Retinal pigment epithelial cell (primary cell): ENCODE measurements around the gene SSB.
A peak's percentile ranks its signal among the peaks of the same experiment; 100 is the strongest.

Source experiments
- DNase-seq: peaks from one replicate; pipeline ENCODE4 v3.0.0-alpha.2; 2010; ENCODE audit warnings: low read depth
- H3K4me3 ChIP-seq: 2 replicates; pipeline ENCODE4 v1.5.1; 2011; ENCODE audit warnings: mild to moderate bottlenecking, low read length, control low read depth, moderate library complexity
- CTCF ChIP-seq: conservative IDR thresholded peaks from 2 replicates; pipeline ENCODE4 v1.5.1; 2011; ENCODE audit warnings: low read depth, low read length, control low read depth, inconsistent platforms

The SSB gene

GRCh38 chr2:169822036-169822435 lies 23.4 kb downstream of the SSB start:
- DNase-seq: no peak

GRCh38 chr2:169822785-169823392 lies 24.2 kb downstream of the SSB start:
- no peak for TF ChIP-seq CTCF
- H3K4me3 ChIP-seq: no peak overlapping the region
- no peak for DNase-seq

More at GRCh38 chr2:169822036-169822435, 23.4 kb downstream of the SSB start:
- no peak overlapping the region for H3K4me3 ChIP-seq
- TF ChIP-seq CTCF: no peak

GRCh38 chr2:169823996-169824372 lies 25.3 kb downstream of the SSB start:
- TF ChIP-seq CTCF: no peak
- H3K4me3 ChIP-seq: peak overlapping the region; percentile 69
- DNase-seq: no peak

GRCh38 chr2:169824373-169825333 lies 26.0 kb downstream of the SSB start, which contains the start of gene METTL5:
Gene METTL5, minus strand, starts transcription at chr2:169824905. Its CDS starts 308 bp downstream, at chr2:169824597.
- peak; percentile 76 for TF ChIP-seq CTCF
- peak within 1 kb of the TSS; percentile 69 for H3K4me3 ChIP-seq
- no peak for DNase-seq

GRCh38 chr2:169827272-169828140 lies 28.8 kb downstream of the SSB start, which contains the start of gene UBR3:
Gene UBR3, plus strand, starts transcription at chr2:169827454. Its CDS starts 54 bp downstream, at chr2:169827508.
- DNase-seq: peak; percentile 60
- peak within 1 kb of the TSS; percentile 73 for H3K4me3 ChIP-seq
- no peak for TF ChIP-seq CTCF

- no peak for TF ChIP-seq CTCF
- DNase-seq: no peak
- H3K4me3 ChIP-seq: peak overlapping the region; percentile 73
Observed at GRCh38 chr2:169828141-169828811, 29.6 kb downstream of the SSB start.
